ENCODE measurements around the gene SEPTIN2.
"Not testable (repeated sequence)": the region's sequence is repeated elsewhere in the genome, so short reads cannot be mapped to it uniquely, and the experiment has no call there.

SEPTIN2 gene

DNA sequence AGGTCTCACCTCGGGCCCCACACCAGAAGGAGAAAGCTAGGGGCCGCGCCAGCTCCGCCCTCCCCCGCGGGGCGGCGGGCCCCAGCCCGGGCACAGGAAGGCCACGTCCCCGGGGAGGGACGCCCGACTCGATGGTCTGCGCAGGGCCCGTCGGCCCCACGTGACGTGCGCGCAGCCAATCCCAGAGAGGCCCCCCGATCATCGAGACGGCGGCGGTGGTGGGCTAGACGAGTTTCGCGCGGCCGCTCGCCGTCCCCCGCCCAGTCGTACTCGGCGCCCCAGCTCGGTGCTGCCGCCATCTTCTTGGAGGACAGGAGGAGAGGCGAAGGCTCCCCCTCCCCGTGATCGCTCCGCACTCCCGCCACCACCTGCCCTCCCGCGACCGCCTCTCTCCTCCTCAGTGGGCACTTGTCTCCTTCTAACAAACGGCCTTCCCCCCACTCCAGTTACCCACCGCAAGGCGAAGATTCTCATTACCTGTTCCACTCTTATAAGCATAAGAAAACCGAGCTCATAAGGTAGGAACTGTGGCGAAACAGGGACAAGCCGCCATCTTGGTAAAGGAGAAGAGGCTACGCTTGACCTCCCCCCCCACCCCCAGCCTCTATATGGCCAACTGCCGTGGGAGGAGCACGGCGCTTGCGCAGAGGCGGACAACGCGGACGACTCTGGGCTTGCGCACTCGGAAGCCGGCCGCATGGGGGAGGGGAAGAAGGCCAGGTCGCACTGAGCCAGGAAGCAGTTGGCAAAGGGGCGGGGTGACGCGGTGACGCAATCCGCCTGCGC lies 439 bp upstream of the SEPTIN2 start, which contains the start of gene HDLBP:
TSS of gene HDLBP (minus strand) at position 580 of the 786 bp plus-strand sequence. CDS start 48,803 bp downstream, outside the sequence.
- Histone ChIP-seq H3K4me3 (ENCODE audit: low read depth, low read length) (peak within 1 kb of the TSS; percentile 99), H3K9ac (ENCODE audit: low read length) (peak within 1 kb of the TSS; percentile 99), H3K23ac (ENCODE audit: low read length) (peak within 1 kb of the TSS; percentile 20), H4K8ac (ENCODE audit: low read depth, low read length) (peak within 1 kb of the TSS; percentile 97), H3K79me2 (ENCODE audit: control insufficient read depth, insufficient read depth, low read length, poor library complexity) (peaks cover 39% of the 10 kb centered on the region), H4K91ac (ENCODE audit: low read depth, low read length) (peak within 1 kb of the TSS; percentile 99), H2AK5ac (ENCODE audit: low read length) (peak within 1 kb of the TSS; percentile 99), H3K36me3 (ENCODE audit: control insufficient read depth in 1 of 2, insufficient read depth in 2 of 2, low read length in 2 of 2) (peaks cover under 1 to 2% of the 10 kb centered on the region in 2 experiments), H2BK5ac (ENCODE audit: low read depth, low read length, poor library complexity) (peak within 1 kb of the TSS; percentile 96), H3K27ac (ENCODE audit: low read depth, low read length) (peak within 1 kb of the TSS; percentile 95), H3K18ac (ENCODE audit: low read length) (peak within 1 kb of the TSS; percentile 97), H2BK120ac (ENCODE audit: insufficient read depth, low read length, poor library complexity) (peak within 1 kb of the TSS; percentile 96), H4K12ac (ENCODE audit: low read depth, low read length) (peak within 1 kb of the TSS; percentile 98), H3K4ac (ENCODE audit: low read depth, low read length) (peak within 1 kb of the TSS; percentile 100), H3K4me2 (ENCODE audit: low read length) (peak within 1 kb of the TSS; percentile 92), H3K79me1 (ENCODE audit: low read length) (peaks cover 16% of the 10 kb centered on the region), H3K9me3 (ENCODE audit: insufficient read depth, low read depth, low read length) (no peaks in the 10 kb centered on the region), H3K4me1 (ENCODE audit: control insufficient read depth in 1 of 2, insufficient read depth in 2 of 2, low read length in 2 of 2) (peaks cover 0 to 11% of the 10 kb centered on the region in 2 experiments), H3K14ac (ENCODE audit: low read length) (peak within 1 kb of the TSS; percentile 100), H3K27me3 (ENCODE audit: insufficient read depth, low read length) (no peaks in the 10 kb centered on the region), H2BK12ac (ENCODE audit: low read length) (peak within 1 kb of the TSS; percentile 77), H2AFZ (ENCODE audit: insufficient read depth, low read length, poor library complexity) (peak within 1 kb of the TSS; percentile 80)
- WGBS (ENCODE audit: extremely low coverage, insufficient coverage, insufficient read length) = no CpG with 5 or more reads among the region's 73 CpGs
- peak; percentile 100 for DNase-seq

DNA sequence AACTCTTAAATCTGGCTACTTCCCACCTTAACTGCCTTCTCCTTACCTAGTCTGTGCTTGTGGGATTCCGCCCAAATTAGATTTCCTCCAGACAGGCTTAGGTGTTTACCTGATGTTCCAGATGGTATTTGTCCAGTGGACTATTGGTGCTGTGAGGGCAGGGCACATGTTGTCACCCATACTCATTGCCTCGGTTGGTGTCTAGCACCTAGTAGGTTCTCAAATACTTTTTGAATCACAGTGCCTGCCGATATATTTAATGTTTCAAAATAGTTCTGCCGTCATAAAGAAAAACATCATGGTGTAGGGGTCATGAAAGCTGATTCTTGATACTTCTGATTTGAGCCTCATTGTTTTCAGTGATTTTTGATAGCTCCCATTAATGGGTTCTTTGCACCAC lies 1.1 kb downstream of the SEPTIN2 start:
- Histone ChIP-seq H3K79me2 (ENCODE audit: control insufficient read depth, insufficient read depth, low read length, poor library complexity) (peaks cover 37% of the 10 kb centered on the region), H2BK120ac (ENCODE audit: insufficient read depth, low read length, poor library complexity) (no peak overlapping the region), H2BK5ac (ENCODE audit: low read depth, low read length, poor library complexity) (peak overlapping the region; percentile 95), H3K79me1 (ENCODE audit: low read length) (peaks cover 16% of the 10 kb centered on the region), H3K9ac (ENCODE audit: low read length) (peak overlapping the region; percentile 79), H4K8ac (ENCODE audit: low read depth, low read length) (no peak overlapping the region), H3K4me2 (ENCODE audit: low read length) (peak overlapping the region; percentile 81), H3K4me3 (ENCODE audit: low read depth, low read length) (peak overlapping the region; percentile 99), H3K9me3 (ENCODE audit: insufficient read depth, low read depth, low read length) (no peaks in the 10 kb centered on the region), H3K23ac (ENCODE audit: low read length) (peak overlapping the region; percentile 62), H3K4me1 (ENCODE audit: control insufficient read depth in 1 of 2, insufficient read depth in 2 of 2, low read length in 2 of 2) (peaks cover 0 to 11% of the 10 kb centered on the region in 2 experiments), H3K27me3 (ENCODE audit: insufficient read depth, low read length) (no peaks in the 10 kb centered on the region), H3K14ac (ENCODE audit: low read length) (peak overlapping the region; percentile 100), H4K12ac (ENCODE audit: low read depth, low read length) (no peak overlapping the region), H2AK5ac (ENCODE audit: low read length) (peak overlapping the region; percentile 99), H2BK12ac (ENCODE audit: low read length) (no peak overlapping the region), H4K91ac (ENCODE audit: low read depth, low read length) (peak overlapping the region; percentile 97), H3K27ac (ENCODE audit: low read depth, low read length) (no peak overlapping the region), H3K4ac (ENCODE audit: low read depth, low read length) (peak overlapping the region; percentile 100), H3K18ac (ENCODE audit: low read length) (no peak overlapping the region), H3K36me3 (ENCODE audit: control insufficient read depth in 1 of 2, insufficient read depth in 2 of 2, low read length in 2 of 2) (peaks cover 2% of the 10 kb centered on the region in 2 experiments), H2AFZ (ENCODE audit: insufficient read depth, low read length, poor library complexity) (no peak overlapping the region)
- DNase-seq = no peak
- WGBS (ENCODE audit: extremely low coverage, insufficient coverage, insufficient read length) = no CpG with 5 or more reads among the region's 4 CpGs

DNA sequence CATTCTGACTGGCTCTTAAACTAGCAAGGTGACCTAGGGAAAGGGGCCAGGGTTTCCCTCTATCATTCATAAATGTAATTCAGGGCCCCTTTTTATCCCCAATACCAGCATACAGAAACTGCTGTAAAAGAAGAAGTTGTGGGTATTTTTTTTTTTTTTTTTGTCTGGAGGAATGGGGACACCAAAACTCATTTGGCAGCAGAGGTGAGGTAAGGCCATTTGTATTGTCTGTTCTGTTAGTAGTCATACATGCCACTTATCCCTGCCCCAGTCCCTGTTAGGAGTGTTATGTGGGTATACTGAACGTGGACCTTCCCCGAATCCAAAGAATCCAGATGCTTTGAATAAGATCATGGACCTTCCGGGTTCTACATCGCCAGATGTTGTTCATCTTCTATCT lies 1.7 kb downstream of the SEPTIN2 start:
- H3K79me2 ChIP-seq (ENCODE audit: control insufficient read depth, insufficient read depth, low read length, poor library complexity) = peaks cover 38% of the 10 kb centered on the region
- H4K91ac ChIP-seq (ENCODE audit: low read depth, low read length) = no peak overlapping the region
- H3K4me3 ChIP-seq (ENCODE audit: low read depth, low read length) = no peak overlapping the region
- H3K14ac ChIP-seq (ENCODE audit: low read length) = no peak overlapping the region
- peaks cover 0 to 11% of the 10 kb centered on the region in 2 experiments for H3K4me1 ChIP-seq (ENCODE audit: control insufficient read depth in 1 of 2, insufficient read depth in 2 of 2, low read length in 2 of 2)
- no peak overlapping the region for H3K27ac ChIP-seq (ENCODE audit: low read depth, low read length)
- H4K8ac ChIP-seq (ENCODE audit: low read depth, low read length) = no peak overlapping the region
- no peak overlapping the region for H3K23ac ChIP-seq (ENCODE audit: low read length)
- no peak overlapping the region for H3K9ac ChIP-seq (ENCODE audit: low read length)
- WGBS (ENCODE audit: extremely low coverage, insufficient coverage, insufficient read length) = no CpG with 5 or more reads among the region's 4 CpGs
- no peak overlapping the region for H2AK5ac ChIP-seq (ENCODE audit: low read length)
- no peak overlapping the region for H2AFZ ChIP-seq (ENCODE audit: insufficient read depth, low read length, poor library complexity)
- no peaks in the 10 kb centered on the region for H3K27me3 ChIP-seq (ENCODE audit: insufficient read depth, low read length)
- peak in 1 of 2 donors; percentile 18 for DNase-seq
- H3K79me1 ChIP-seq (ENCODE audit: low read length) = peaks cover 16% of the 10 kb centered on the region
- H3K9me3 ChIP-seq (ENCODE audit: insufficient read depth, low read depth, low read length) = no peaks in the 10 kb centered on the region
- H4K12ac ChIP-seq (ENCODE audit: low read depth, low read length) = no peak overlapping the region
- H2BK120ac ChIP-seq (ENCODE audit: insufficient read depth, low read length, poor library complexity) = no peak overlapping the region
- no peak overlapping the region for H3K18ac ChIP-seq (ENCODE audit: low read length)
- H3K4me2 ChIP-seq (ENCODE audit: low read length) = peak overlapping the region; percentile 81
- H3K4ac ChIP-seq (ENCODE audit: low read depth, low read length) = peak overlapping the region; percentile 100
- H3K36me3 ChIP-seq (ENCODE audit: control insufficient read depth in 1 of 2, insufficient read depth in 2 of 2, low read length in 2 of 2) = peaks cover 2% of the 10 kb centered on the region in 2 experiments
- H2BK12ac ChIP-seq (ENCODE audit: low read length) = no peak overlapping the region
- no peak overlapping the region for H2BK5ac ChIP-seq (ENCODE audit: low read depth, low read length, poor library complexity)

DNA sequence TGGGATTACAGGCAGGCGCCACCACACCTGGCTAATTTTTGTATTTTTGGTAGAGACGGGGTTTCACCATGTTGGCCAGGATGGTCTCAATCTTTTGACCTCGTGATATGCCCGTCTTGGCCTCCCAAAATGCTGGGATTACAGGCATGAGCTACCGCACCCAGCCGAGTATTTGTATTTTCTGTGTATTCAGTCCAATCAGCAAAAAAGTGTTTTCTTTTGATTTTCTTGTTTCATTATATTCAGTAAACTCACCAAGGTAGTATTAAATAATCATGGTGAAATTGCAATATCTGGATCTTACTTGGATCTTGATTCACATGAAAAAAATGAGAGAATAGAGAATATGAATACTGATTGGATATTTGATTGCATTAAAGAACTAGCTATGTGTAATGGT lies 3.1 kb downstream of the SEPTIN2 start:
- peaks cover 31% of the 10 kb centered on the region for H3K79me2 ChIP-seq (ENCODE audit: control insufficient read depth, insufficient read depth, low read length, poor library complexity)
- not testable (repeated sequence) for H3K9me3 ChIP-seq (ENCODE audit: insufficient read depth, low read depth, low read length); H2AFZ ChIP-seq (ENCODE audit: insufficient read depth, low read length, poor library complexity); H2BK120ac ChIP-seq (ENCODE audit: insufficient read depth, low read length, poor library complexity); H3K23ac ChIP-seq (ENCODE audit: low read length); H3K4me2 ChIP-seq (ENCODE audit: low read length); H4K8ac ChIP-seq (ENCODE audit: low read depth, low read length); H2AK5ac ChIP-seq (ENCODE audit: low read length); H3K4me3 ChIP-seq (ENCODE audit: low read depth, low read length); H3K27ac ChIP-seq (ENCODE audit: low read depth, low read length); H3K36me3 ChIP-seq (ENCODE audit: control insufficient read depth in 1 of 2, insufficient read depth in 2 of 2, low read length in 2 of 2); H3K27me3 ChIP-seq (ENCODE audit: insufficient read depth, low read length); H2BK12ac ChIP-seq (ENCODE audit: low read length); DNase-seq; H3K4me1 ChIP-seq (ENCODE audit: control insufficient read depth in 1 of 2, insufficient read depth in 2 of 2, low read length in 2 of 2); H2BK5ac ChIP-seq (ENCODE audit: low read depth, low read length, poor library complexity); H4K91ac ChIP-seq (ENCODE audit: low read depth, low read length); H3K14ac ChIP-seq (ENCODE audit: low read length); H3K9ac ChIP-seq (ENCODE audit: low read length); H4K12ac ChIP-seq (ENCODE audit: low read depth, low read length); H3K18ac ChIP-seq (ENCODE audit: low read length)
- H3K79me1 ChIP-seq (ENCODE audit: low read length) = peaks cover 16% of the 10 kb centered on the region
- peak overlapping the region; percentile 94 for H3K4ac ChIP-seq (ENCODE audit: low read depth, low read length)
- WGBS (ENCODE audit: extremely low coverage, insufficient coverage, insufficient read length) = no CpG with 5 or more reads among the region's 6 CpGs

Data from trophoblast cell (in vitro differentiated cells and primary cell).